T-helper 22 cell (primary cell): ENCODE measurements around the gene PGC.
A peak's percentile ranks its signal among the peaks of the same experiment; 100 is the strongest.

Source experiments
- DNase-seq: peaks from one replicate; pipeline ENCODE4 v3.0.0-alpha.2; 2020; ENCODE audit warnings: low read depth

PGC gene

DNA sequence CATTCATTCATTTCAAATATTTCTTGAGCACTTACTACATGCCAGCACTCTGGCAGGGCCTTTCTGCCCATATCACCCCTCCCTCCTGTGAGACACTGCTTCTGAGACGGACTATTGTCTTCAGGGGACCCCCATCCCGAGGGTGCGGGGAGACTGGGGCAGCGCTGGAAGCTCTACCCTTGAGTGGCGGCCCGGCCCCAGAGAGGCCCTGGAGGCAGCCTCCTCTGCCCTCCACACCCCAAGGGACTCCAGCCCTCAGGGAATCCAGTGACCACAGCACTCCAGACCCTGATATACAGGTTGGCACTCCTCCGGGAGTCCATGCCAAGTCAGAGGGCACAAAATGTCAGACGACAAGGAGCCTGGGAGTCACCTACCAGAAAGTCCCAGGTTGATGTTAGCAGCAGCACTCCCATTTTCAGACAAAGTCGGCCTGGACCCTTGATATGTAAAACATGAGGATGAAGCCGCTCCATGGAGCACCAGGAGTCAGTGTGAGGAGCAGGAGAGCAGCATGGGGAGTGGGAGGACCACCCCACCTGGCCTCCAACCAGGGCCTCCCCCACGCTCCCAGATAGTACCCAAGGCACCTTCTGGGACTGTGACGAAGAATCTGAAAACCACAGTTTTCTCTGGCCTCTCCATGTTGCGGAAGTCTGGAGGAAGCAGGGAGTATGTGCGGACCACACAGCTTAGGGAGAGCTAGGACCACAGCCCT, 32.5 kb downstream of the PGC start:
- DNase-seq, result no peak

DNA sequence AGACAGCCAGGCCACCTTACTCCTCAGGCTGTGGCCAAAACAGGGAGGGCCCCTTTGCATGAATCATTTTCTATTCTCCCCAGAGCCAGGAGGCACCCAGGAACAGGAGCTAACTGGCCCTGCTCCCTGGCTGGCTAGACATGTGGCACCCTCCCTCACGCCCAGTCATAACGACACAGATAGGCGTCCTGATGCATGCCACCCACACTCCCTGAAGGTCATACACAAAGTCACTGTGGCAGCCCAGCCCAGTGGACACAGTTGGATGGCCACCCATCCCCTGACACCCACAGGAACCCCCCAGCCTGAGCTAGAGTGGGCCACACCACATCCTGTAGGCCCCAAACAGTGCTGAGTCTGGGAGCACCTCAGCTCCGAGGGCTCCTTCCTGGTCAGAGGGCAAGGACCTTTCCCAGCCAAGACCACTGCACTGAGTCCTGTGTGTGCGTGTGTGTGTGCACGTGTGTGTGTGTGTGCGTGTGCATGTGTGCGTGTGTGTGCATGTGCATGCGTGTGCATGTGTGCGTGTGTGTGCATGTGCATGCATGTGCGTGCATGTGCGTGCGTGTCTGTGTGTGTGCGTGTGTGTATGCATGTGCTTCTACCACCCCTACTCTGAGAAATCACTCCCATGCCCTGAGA, 33.4 kb downstream of the PGC start:
- no peak for DNase-seq

DNA sequence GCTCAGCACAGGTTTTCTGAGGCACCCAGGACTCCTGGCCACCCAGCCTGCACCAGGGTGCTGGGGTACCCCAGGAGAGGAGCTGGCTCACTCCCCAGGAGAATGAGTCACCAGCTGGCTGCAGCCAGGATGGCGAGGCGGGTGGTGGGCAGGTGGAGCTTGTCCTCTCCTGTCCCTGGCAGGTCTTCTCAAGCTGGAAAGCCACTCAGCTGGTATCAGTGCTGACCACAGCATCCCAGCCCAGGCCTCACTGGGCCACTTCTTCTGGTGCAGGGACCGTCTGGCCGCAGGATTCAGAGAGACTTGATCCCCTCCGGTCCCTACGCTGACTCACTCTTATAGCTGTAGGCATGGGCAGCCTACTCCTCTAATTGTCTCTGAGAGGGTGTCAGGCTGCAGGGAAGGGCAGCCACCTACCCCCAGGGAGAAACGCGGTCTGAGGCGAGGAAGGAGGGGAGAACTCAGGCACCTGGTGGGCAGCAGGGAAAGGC, 34.0 kb downstream of the PGC start:
- DNase-seq, result no peak

DNA sequence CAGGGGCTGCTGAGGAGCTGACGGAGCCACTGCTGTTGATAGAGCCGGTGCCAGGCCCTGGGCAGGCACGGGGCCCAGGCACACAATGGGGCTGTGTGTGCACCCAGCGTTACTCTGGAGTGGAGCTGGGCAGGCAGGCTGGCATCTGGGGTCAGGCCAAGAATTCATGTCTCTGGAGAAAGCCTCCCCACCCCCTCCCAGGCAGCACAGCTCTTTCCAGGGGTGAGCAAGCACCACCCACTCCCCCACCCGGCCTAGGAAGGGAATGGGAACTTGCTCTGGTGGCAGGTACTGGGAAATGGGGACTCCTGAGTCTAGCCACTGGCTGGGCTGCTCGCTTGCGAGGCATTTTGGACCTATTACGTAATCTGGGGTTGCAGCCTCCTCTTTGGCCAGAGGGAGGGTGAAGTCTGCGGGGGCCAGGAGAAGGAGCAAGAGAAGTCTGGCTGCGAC, 34.5 kb downstream of the PGC start:
- DNase-seq, result no peak

DNA sequence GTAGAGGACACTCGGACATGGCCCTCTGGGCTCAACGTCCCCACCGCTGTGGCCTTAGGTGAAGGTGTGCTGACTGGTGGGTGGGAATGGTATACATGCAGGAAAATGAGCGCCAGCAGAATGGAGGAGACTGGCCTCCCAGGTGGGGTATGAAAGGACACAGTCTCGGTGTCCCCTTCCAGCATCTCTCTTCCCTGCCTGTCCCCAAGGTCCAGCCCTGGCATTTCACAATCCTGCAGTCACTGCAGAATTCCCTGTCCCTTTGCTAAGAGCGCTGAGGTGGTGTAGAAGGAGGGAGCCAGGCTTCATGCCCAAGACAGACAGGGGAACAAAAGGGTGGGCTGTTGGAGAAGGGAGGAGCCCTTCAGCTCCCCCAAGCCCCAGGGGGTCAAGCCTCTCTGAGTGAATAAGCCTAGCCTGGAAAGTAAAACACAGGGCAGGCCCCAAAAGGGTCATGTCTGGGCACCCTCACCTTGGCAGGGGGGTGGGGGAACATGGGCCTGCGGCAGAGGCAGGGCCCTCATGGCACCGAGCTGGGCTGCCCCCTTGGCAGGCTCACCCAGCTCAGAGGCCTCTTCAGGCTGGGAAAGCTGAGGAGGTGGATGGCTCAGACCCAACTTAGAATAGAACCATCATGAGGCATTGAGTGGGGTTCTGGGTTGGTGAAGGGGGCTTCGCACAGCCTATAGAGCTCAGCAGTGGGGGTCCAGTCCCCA, 35.7 kb downstream of the PGC start:
- DNase-seq, result no peak

DNA sequence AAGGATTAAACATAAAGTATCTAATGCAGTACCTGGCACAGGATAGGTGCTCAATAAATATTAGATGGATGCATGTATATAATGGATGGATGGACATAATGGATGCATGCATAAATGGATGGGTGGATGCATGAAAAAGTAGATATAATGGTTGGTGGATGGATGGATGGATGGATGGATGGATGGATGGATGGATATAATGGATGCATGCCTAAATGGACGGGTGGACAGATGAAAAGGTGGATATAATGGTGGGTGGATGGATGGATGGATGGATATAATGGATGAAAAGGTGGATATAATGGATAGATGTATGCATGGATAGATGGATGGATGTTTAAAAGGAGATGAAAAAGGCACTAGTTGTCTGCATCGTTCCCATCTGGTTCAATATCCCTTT, 37.8 kb downstream of the PGC start:
- DNase-seq, result no peak

DNA sequence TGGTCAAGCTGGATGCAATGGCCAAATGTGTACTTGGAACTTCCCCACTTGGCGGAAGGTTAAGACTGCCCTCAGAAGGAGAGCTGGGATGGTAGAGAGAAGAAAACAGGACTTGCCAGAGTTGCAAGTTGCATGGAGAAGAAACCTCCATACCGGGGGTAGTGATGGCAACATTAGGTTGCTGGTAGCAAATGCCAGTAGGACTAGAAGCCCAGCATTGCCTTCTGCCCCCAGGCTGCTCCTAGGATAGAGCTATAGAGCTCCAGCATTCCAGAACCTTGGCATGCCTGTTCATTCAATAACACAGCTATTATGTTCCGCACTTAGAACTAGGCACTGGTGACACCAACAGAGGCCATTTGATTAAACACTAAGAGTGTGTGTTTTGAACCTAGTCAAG, 38.3 kb downstream of the PGC start:
- no peak for DNase-seq

DNA sequence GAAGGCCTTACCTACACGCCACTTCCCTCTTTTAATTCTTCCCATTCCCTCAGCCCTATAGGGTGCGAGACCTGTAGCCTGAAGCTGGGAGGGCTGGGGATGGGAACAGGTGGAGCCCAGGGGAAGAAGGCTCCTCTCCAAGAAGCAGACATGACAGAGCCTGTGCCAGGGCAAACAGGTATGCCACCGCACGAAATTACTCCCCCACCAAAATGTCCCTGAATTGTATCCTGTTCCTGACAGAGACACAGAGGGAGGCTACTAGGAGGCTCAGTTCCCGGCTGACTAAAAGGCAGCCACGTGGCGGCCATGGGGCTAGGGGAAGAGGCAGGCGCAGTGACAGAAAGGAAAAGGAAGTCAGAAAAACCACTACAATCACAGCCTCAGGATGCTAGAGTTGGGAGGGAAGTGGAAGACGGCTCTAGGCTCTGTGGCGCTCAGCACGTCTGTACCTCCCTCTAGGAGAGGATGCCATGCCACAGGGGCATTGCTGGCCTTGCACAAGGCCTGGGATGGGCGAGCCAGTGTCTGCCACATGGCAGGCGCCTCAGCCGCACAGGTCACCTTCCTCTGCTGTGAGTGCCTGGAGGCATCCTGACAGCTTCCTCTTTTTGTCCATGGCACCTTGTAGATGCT, 39.5 kb downstream of the PGC start:
- DNase-seq, result peak; percentile 19

DNA sequence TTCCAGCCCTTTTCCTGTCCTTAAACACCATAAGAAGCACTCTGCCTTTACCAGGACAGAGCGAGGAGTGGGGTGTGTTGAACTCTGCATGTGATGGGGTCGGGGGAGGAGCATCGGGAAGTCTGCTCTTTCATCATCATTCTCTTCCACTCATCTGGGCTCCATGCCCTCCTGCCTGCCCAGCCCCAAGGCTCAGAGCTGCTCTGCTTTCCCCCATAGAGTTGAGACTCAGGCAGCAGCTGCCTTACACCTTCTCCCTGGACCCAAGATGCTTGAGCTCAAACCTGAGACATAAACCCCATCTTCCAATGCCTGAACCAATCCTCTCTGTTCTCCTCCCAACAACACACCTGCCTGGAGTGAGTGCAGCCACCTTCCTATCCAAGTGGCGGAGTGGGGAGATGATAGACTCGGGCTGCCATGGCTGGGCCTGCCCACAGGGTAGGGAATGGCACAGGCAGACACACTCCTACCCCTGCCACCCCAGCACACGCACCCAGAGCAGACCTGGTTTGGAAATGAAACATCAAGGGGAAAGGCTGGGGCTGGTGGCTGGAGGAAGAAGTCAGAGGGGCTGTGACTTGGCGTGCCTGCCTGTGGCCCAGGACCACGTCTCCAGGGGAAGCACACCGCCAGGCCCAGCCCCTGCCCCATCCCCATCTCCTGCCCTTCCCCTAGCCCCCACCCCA, 40.2 kb downstream of the PGC start:
- DNase-seq, result no peak

DNA sequence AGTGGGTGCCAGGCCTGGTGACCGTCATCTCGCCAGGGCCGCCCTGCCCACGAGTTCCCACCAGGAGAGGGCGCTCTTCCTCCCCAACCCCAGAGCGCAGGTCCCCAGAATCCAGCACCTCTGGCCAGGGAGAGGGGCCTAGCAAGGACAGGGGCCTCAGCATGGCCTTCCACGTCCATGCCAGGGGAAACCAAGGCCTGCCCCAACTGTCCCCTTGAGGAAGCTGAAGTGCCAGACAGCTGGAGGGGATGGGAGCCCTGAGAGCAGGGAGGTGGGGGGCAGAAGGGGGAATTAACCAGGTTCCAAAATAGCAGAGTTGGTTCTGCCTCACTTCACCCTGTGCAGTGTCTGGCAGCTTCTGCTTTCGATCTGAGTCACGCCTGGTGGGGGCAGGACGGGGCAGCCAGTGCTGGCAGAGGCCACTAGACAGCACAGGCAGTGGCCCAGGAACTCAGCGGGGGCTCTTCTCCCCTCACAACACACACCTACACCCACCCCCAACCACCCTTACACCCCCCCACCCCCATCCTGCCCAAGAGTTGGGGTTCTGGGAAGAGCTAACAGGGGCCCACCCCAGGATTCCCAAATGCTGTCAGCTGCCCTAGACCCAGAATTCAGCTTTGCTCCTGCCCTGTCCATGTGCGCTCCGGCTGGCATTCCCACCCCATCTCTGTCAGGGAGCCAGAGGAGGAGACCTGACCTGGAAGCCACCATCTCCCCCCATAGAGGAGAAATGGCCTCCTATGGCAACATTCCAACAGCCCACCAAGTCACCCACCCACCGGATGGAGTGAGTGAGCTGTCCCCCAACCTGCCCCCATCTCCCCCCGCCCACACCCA, 41.0 kb downstream of the PGC start:
- DNase-seq, result peak; percentile 17

DNA sequence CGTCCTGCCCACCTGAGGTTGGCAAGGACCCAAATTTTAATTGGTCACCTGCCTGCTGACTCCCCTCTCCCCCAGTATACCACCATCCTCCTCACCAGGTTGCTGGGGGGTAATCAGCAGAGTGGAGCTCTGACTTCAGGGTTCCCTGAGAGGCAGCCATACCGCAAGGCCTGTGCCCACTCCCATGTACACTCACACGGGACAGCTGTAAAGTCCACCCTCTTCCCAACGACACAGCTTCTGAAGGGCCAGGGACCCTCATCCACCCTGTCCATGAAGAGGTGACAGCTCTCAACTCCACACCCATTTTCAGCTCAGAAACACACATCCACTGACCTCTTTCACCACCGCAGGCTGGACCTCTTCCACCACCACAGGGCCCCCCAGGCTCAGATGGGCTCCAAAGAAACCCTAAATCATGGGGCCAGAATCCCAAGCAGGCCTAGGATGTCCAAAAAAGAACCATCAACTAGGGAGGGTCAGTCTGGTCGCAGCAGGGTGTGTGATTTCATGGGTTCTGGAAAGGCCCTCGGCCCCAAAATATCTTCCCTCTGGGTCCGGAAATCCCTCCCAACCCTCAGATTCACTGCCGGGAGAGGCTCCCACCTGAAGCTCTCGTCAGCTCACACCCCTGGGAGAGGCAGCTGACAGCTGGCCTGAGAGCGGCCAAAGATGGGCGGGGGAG, 41.7 kb downstream of the PGC start:
- DNase-seq, result no peak

DNA sequence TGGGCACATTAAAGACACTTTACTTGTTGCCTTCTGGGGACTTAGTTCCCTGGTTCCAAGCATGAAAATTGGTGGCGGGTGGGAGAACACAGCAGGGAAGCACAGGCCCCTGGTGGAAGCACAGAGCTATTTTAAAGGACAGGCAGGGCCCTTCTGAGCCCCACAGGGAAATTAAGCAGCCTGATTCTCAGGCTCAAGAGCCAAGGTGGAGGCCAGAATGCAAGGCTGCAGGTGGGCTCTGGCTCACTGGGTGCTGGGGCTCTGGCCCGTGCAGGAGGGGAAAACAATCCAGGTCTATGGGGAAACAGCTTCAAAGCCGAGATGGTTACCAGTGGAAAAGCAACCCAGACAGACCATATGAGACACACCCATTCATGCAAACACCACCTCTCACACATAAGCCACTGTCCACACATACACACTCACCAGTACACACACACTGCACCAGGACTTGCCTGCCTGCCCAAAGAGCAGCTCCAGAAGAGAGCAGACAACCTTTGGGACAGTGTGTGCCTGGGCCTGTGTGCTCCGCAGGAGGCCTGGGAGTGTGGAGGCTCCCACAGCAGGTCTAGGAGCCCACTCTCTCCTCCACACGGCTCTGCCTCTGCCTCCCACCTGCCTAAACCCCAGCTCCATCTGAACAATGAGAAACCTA, 42.4 kb downstream of the PGC start:
- DNase-seq, result no peak

DNA sequence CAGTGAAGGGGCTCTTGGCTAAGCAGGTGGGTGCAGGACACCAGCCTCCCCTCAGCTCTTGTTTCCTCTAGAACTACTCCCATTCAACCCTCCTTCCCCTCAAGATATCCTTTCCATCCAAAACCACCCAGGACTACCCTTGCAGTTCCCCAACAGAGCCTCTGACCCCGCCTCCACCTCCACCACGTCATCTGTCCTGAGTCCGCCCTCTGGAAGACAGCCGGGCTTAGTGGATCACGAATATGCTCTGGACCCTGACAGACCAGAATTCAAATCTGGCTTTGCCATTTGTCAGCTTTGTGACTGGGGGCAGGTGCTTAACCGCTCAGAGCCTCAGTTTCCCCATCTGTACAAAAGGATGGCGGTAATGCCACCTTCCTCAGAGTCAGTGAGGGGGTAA, 43.2 kb downstream of the PGC start:
- no peak for DNase-seq

DNA sequence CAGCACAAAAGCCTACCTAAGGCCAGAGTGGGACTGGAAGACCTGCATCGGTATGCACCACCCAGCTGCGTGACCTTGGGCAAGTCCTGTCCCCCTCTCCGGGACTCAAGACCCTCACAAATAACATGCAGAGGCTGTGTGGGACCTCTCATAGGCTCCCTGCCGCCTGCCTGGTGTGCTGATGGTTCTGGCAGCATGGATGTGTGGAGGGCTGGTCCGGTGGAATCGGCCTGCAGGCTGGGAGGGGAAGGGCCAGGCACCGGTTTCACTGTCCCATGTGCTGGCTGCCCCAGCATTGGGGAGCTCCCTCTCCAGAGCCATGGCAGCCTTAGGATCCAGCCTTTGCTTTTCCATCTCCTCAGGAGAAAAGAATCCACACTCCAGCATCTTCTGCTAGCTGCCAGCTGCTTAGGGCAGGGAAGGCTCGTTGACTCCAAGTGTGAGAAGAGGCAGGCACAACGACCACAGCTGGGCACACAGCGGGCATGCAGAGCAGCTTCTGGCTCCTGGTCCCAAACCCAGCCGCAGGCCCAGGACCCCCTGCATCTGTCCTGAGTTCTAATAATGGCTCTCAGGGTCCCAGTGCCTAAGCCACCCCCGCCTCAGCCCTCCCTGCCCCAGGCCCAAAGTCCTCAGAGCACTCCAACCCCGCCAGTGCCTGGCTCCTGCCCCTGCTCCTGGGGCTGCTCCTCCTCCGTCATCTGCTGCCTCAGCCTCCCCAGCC, 44.3 kb downstream of the PGC start:
- no peak for DNase-seq

DNA sequence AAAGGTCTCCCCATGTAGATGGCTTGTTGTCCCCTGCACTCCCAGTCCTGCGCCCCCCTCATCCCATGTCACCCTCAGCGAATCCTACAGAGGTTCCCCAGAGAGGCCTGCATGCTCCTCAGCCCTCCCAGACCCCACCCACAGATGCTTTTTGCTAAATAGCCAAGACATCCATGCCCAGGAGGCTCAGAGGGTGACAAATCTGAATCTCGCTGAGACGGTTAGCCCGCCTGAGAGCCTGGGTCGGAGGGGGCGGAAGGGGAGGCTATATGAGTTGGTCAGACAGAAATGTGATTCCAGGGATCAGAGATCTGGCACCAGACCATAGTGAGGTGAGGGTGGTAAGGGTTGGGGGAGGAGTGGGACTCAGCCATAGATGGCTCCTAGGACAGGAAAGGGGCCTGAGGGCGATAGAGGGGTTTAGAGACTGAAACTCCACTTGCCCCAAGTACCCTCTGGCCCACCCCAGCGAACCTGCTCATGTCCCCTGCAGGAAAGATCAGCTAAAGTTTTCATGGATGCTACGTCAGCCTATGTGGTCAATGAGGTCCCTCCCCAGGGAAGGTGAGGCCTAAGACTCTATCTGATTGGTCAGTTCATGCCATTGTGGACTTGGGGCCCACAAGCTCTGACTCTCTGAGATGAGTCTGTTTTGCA, 45.0 kb downstream of the PGC start:
- DNase-seq, result no peak

DNA sequence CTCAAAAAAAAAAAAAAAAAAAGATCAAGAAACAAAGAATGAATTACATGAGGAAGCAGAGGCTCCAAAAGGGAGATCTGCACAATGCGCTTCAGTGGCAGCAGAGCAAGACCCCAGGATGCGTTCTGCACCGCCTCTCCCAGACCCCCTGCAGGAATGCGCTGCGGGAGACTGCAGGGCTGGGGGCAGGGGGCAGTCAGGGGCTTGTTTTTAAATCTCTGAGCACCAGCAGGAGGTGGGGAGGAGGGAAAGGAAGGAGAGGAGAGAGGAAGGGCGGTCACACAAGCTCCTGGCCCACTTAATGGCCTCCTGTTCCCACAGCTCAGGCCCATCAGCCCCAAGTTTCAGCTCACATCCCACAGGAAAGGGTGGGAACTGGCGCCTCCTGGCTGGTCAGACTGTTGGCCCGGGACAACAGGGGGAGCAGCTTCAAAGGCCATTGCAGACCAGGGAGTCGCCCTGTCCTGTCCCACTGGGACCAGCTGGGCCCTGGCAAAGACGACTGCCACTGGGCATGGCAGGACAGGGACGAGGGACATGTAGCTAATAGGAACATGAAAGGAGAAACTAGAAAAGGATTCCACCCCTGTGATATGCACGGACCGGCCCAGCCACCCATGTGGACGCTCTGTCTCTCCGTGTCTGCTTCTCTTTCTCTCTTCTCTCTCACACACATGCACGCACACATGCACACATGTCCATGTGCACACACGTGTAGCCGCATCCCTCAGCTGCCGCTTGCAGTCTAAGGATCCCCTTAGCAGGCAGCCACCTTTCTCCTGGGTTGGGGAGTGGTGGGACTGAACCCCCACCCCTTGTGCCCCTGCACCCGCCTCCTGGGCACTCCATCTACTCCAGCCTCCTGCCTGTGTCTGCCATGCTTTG, 46.5 kb downstream of the PGC start:
- DNase-seq, result no peak

DNA sequence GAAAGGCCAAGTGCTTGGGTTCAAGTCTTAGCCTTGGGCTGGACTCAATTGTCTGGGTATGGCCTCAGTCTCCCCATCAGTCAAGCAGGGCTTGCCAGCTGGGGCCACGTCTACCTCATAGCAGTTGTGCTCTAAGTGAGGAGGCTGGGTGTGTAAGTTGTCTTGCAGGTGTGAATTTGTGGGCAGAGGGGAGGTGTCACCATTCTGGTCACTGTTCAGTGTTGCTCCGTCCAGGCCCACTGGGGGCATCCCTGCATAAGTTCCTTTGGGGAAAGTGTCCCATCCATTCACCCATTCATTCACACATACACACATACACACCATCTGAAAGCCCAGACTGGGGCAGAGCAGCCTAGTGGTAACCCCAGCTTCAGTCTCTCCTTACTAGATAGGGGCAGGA, 48.1 kb downstream of the PGC start:
- no peak for DNase-seq
